GM18951 (cell line): ENCODE data around the gene CGREF1.
A peak's percentile ranks its signal among the peaks of the same experiment; 100 is the strongest.
"Not testable (repeated sequence)": the region's sequence is repeated elsewhere in the genome, so short reads cannot be mapped to it uniquely, and the experiment has no call there.

Experiments
- POLR2A ChIP-seq: IDR thresholded peaks from 4 replicates; pipeline ENCODE4 v1.6.1; 2011; ENCODE audit warnings: mild to moderate bottlenecking; ENCODE audit not compliant: insufficient read length, insufficient read depth; ENCODE audit errors: extremely low read depth
- in situ Hi-C: fragments of 300-500 bp; cut with MboI; formaldehyde crosslinking; loops from one replicate; pipeline ENCODE4 v1.12.0; 2022; ENCODE audit warnings: low sequenced_read_pairs, mixed read lengths, inconsistent platforms; ENCODE audit not compliant: unreplicated experiment

Gene CGREF1

GRCh38 chr2:27115519-27115918 is 3.4 kb downstream of the CGREF1 start:
- in situ Hi-C loops = no loop called here
- no peak for TF ChIP-seq POLR2A

GRCh38 chr2:27111392-27112078 is 7.4 kb downstream of the CGREF1 start:
- in situ Hi-C loops = not testable (repeated sequence)

GRCh38 chr2:27110603-27111352 is 8.2 kb downstream of the CGREF1 start:
- in situ Hi-C loops = not testable (repeated sequence)

DNA sequence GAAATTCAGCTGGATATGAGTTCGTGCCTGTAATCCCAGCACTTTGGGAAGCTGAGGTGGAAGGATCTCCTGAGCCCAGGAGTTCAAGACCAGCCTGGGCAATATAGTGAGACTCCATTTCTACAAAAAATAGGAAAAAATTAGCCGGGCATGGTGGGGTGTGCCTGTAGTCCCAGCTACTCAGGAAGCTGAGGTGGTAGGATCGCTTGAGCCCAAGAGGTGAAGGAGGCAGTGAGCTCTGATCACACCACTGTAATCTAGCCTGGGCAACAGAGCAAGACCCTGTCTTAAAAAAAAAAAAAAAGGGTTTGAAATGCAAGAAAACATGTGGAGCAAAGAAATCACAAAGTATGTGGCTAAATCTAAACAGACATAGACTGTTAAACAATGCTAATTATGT is 9.8 kb downstream of the CGREF1 start:
- in situ Hi-C loops = loop anchor here (10.0 kb wide), 1 partner anchor 176 kb away; the partner anchor contains the start of gene TRIM54
- TF ChIP-seq POLR2A = no peak

DNA sequence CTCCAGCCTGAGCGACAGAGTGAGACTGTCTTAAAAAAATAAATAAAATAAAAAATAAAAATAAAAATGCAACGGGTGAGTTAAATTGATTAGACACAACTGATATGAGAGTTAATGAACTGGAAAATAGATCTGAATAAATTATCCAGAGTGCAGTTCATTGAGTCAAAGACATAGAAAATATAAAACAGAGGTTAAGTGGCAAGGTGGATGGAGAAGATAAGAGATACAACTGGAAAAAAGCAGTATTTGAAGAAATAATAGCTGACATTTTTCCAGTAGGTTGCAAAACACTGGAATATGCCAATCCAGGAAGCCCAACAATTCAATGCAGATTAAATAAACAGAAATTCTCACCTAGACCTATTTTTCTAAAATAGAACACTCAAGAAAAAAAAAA is 10.7 kb downstream of the CGREF1 start:
- no peak for TF ChIP-seq POLR2A
- in situ Hi-C loops = loop anchor here (10.0 kb wide), 1 partner anchor 177 kb away; the partner anchor contains the start of gene TRIM54

GRCh38 chr2:27105981-27106380 is 12.9 kb downstream of the CGREF1 start:
- in situ Hi-C loops = loop anchor here (10.0 kb wide), 1 partner anchor 179 kb away; the partner anchor contains the start of gene TRIM54
- no peak for TF ChIP-seq POLR2A

DNA sequence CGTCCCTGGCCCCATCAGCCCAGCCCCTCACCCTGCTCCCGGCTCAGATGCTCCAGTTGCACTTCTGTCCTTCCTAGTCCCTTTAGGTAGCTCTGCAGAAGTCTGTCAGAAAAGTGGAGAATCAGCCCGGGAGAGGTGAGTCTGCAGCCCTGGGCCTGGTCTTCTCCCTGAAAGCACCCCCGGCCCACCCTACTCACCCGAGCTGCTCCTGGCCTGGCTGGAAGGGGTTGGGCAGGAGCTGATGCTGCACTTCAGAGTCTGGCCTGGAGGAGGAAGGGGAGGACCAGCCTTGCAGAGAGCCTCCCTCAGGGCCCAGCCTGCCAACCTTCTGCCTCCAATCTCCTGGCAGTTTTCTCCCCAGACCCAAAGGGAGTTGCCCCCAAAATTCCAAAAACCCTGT is 16.6 kb downstream of the CGREF1 start:
- TF ChIP-seq POLR2A = no peak
- in situ Hi-C loops = loop anchor here (10.0 kb wide), 1 partner anchor 182 kb away; the partner anchor contains the start of gene TRIM54

DNA sequence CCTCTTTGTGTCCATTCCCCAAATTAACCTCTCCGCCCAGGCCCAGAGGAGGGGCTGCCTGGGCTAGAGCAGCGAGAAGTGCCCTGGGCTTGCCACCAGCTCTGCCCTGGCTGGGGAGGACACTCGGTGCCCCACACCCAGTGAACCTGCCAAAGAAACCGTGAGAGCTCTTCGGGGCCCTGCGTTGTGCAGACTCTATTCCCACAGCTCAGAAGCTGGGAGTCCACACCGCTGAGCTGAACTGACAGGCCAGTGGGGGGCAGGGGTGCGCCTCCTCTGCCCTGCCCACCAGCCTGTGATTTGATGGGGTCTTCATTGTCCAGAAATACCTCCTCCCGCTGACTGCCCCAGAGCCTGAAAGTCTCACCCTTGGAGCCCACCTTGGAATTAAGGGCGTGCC is 18.9 kb downstream of the CGREF1 start:
- TF ChIP-seq POLR2A = no peak
- in situ Hi-C loops = loop anchor here (10.0 kb wide), 1 partner anchor 185 kb away; the partner anchor contains the start of gene TRIM54

- TF ChIP-seq POLR2A = no peak
- in situ Hi-C loops = no loop called here
Measured at GRCh38 chr2:27099334-27099955, 19.5 kb downstream of the CGREF1 start.

DNA sequence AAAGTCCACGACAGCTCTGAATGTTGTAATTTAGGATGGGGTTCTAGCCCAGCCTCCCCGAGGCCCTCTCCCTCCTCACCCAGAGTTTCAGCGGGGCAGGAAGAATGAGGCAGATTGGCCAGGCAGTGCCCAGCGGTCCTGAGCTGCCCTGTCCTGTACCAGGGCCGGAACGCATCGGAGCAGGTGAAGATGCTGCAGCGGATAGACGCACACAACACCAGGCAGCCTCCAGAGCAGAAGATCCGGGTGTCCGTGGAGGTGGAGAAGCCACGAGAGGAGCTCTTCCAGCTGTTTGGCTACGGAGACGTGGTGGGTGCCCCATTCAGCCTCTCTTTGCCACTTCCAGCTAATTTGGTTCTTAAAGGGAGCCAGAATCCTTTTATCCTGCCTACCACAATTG is 21.6 kb downstream of the CGREF1 start:
- TF ChIP-seq POLR2A = no peak
- in situ Hi-C loops = no loop called here

- no peak for TF ChIP-seq POLR2A
- in situ Hi-C loops = no loop called here
Measured at GRCh38 chr2:27096748-27097297, 22.1 kb downstream of the CGREF1 start.

DNA sequence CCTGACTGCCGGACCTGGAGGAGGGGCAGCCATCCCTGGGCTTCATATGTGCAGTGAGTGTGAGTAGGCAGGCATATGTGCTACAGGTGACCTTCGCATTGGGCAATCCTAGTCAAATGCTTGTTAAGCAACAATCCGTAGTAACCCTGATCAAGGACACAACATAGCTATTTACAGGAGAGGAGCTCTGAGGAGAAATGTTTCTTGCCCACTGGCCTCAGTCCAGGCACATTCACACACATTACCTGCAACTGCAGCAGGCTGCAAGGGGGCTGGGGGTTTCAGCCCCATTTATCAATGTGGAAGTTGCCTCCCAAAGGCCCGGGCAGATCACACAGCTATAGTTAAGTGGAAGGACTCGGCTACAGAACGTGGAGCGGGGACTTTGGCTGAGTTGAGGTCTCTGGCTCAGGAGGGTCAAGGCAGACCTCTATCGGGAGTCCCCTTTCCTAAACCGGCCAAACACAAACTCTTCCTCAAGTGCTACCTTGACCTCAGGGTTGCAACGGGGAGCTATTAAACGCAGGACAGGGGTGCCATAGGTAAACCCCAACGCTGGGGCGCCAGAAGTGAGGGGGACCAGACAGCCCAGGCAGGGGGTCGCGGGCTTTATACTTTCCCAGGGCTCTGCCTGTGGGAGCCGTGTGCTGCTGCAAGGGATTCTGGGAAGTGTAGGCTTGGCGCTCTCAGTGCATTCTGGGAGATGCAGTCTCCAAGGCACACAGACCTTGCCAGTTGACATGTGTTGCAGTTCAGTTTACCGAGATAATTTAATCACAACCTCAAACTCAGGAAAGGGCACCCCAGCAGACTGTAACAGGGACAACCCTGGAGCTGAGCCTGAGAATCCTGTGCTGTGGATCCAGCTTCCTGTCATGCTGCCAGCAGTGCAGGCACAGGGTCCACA is 22.9 kb downstream of the CGREF1 start:
- in situ Hi-C loops = no loop called here
- peak; percentile 35 for TF ChIP-seq POLR2A

- TF ChIP-seq POLR2A = no peak
- in situ Hi-C loops = no loop called here
Measured at GRCh38 chr2:27095427-27095744, 23.5 kb downstream of the CGREF1 start.
